B cell (primary cell): Measurements from ENCODE around the gene HBM.
"Not testable (repeated sequence)": the region's sequence is repeated elsewhere in the genome, so short reads cannot be mapped to it uniquely, and the experiment has no call there.

ENCODE experiments used
- EZH2 ChIP-seq: IDR thresholded peaks from 2 replicates; pipeline ENCODE4 v1.6.1; 2012; ENCODE audit warnings: borderline replicate concordance, low read depth, mild to moderate bottlenecking, moderate library complexity, low read length; ENCODE audit not compliant: insufficient read depth, poor library complexity, severe bottlenecking
- TF ChIP-seq, protein P1 (sequence below): fragments of 200-600 bp; IDR thresholded peaks from one replicate; pipeline ENCODE4 v1.8.0; 2022; ENCODE audit warnings: antibody characterized with exemption, mild to moderate bottlenecking

DNA sequence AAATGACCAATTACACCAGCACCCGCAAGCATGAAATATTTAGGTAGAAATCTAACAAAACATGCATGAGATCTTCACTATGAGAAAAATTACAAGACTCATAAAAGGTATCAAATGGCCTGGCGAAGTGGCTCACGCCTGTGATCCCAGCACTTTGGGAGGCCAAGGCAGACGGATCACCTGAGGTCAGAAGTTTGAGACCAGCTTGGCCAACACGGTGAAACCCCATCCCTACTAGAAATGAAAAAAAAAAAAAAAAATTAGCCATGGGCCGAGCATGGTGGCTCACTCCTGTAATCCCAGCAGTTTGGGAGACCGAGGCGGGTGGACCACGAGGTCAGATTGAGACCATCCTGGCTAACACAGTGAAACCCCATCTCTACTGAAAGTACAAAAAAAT, 38.3 kb downstream of the HBM start:
- not testable (repeated sequence) for TF ChIP-seq EZH2
- TF ChIP-seq, protein P1, sequence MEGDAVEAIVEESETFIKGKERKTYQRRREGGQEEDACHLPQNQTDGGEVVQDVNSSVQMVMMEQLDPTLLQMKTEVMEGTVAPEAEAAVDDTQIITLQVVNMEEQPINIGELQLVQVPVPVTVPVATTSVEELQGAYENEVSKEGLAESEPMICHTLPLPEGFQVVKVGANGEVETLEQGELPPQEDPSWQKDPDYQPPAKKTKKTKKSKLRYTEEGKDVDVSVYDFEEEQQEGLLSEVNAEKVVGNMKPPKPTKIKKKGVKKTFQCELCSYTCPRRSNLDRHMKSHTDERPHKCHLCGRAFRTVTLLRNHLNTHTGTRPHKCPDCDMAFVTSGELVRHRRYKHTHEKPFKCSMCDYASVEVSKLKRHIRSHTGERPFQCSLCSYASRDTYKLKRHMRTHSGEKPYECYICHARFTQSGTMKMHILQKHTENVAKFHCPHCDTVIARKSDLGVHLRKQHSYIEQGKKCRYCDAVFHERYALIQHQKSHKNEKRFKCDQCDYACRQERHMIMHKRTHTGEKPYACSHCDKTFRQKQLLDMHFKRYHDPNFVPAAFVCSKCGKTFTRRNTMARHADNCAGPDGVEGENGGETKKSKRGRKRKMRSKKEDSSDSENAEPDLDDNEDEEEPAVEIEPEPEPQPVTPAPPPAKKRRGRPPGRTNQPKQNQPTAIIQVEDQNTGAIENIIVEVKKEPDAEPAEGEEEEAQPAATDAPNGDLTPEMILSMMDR: not testable (repeated sequence)
